ENCODE data around the gene BLOC1S1.

The BLOC1S1 gene

DNA sequence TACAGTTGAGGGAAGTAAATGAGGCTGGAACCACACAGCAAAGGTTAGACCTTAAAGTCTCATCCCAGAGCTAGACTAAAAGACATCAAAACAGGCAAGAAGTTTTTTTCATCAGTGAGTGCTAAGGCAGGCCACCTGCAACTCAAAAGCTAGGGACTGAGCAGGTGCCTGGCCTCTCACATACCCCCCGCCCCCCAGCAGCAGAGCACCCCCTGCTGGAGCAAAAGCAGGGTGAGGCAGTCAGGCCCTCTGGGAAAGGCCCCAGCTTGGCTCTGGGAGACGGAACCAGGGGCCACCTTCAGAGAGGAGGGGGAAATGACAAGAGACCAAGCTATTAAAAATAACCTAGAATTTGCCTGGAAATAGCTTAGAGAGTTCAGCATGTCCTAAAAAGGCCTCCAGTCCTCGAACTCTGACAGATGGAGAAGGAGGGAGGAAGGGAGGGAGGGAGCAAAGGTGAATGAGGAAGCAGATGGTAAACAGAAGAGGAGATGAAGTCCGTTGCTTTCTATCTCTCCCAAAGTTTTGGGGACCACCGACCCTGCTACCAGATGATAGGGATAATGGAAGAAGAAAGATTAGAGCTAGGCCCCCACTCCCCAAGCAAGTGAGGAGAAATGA lies 10.0 kb upstream of the BLOC1S1 start:
- TF ChIP-seq ZFX (IDR thresholded peaks at IDR 0.05; ENCODE audit: borderline replicate concordance) = no peak
- TF ChIP-seq, protein P1, sequence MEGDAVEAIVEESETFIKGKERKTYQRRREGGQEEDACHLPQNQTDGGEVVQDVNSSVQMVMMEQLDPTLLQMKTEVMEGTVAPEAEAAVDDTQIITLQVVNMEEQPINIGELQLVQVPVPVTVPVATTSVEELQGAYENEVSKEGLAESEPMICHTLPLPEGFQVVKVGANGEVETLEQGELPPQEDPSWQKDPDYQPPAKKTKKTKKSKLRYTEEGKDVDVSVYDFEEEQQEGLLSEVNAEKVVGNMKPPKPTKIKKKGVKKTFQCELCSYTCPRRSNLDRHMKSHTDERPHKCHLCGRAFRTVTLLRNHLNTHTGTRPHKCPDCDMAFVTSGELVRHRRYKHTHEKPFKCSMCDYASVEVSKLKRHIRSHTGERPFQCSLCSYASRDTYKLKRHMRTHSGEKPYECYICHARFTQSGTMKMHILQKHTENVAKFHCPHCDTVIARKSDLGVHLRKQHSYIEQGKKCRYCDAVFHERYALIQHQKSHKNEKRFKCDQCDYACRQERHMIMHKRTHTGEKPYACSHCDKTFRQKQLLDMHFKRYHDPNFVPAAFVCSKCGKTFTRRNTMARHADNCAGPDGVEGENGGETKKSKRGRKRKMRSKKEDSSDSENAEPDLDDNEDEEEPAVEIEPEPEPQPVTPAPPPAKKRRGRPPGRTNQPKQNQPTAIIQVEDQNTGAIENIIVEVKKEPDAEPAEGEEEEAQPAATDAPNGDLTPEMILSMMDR (IDR thresholded peaks at IDR 0.05) = peak; percentile 63
- no peak overlapping the region for H3K27ac ChIP-seq

DNA sequence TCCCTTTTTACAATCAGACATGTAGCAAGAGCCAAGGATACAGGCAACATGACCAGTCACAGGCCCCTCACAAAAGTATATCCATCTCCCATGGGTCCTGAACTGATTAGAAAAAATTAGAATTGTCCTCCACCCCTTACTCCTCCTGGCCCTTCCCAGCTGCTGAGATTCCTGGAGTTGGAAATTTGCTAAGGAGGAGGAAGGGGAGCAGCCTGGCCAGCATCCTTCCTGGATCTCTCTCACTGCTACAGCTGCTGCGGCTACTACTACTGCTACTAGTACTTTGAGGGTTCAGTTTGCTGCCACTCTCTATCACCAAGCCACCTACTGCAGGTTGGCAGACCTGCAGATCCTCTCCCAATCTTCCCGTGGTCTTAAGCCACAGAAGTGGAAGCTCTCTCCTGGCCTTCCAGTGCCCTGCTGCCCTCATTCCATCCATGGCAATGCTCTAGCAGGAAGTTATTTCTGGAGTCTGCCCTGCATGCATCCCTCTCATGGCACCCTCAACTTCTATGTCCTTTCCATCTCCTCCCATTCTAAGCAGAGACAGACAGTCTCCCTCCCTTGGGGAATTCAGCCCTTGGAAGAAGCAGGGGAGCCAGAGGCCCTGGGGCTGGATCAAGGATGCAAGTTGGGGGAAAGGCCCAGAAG lies 9.2 kb upstream of the BLOC1S1 start:
- TF ChIP-seq ZFX (IDR thresholded peaks at IDR 0.05; ENCODE audit: borderline replicate concordance) = no peak
- TF ChIP-seq, protein P1 (IDR thresholded peaks at IDR 0.05) = no peak
- no peak overlapping the region for H3K27ac ChIP-seq

DNA sequence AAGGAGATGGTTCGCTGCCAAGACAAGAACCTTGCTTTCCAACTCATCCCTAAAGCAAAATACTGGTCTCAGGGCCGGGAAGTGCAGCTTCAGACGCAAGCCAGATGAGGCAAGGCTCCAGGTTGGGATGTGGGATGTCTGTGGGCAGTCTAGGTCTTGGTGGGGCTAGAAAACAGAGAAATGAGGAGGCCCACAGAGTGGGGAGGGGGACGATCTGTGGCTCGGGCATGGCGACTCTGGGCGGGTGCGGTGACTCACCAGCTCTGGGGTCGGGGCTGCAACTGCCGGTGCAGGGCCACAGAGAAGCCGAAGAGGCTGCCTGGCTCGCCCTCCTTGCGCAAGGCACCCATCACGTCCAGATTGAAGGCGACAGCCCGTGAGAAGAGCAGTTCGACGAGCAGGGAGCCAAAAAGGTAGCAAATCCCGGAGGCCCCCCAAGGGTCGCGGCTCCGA lies 8.6 kb upstream of the BLOC1S1 start:
- no peak overlapping the region for H3K27ac ChIP-seq
- TF ChIP-seq, protein P1 (IDR thresholded peaks at IDR 0.05) = no peak
- TF ChIP-seq ZFX (IDR thresholded peaks at IDR 0.05; ENCODE audit: borderline replicate concordance) = no peak

DNA sequence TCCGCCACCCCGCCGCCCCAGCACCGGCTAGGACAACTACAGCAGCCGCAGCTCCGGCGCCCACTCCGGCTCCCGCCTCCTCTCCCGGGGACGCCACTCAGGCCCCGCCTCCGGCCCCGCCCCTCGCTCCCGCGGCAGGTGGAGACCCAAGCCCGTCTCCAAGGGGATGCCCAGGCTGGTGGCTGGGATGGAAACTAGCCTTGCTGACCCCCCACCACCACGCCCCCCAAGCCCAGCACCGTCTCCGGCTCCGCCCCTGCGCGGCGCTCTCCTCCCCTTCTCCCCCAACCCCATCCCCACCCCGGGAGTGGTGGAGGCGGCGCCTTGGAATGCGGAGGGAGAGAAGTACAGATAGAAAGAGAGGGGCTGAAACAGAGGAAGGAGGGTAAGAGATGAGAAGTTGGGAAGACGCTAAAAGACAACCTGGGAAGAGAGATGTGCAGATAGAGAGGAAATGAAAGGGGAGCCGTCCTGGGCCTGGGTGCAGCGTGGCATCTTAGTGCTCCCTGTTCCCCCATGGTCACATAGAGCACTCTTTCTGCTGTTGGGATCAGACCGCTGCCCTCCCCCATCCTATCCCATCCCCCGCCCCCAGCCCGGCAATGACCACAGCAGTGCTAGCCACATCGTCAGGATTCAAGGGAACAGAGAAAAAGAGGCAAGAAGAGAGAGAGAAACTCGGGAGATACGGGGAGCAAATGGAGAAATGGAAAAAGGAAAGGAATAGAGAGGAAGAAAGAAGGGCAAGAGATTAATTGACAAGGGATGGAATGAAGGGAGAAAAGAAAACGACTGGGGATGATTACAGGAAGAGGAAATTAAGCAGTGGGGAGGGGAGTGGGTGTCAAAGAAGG lies 7.8 kb upstream of the BLOC1S1 start, which contains the start of gene ITGA7:
Gene ITGA7, minus strand, starts transcription at position 64 of the 854 bp plus-strand sequence. CDS start 222 bp downstream, outside the sequence.
- TF ChIP-seq ZFX (IDR thresholded peaks at IDR 0.05; ENCODE audit: borderline replicate concordance) = no peak
- TF ChIP-seq, protein P1 (IDR thresholded peaks at IDR 0.05) = no peak
- no peak within 1 kb of the TSS for H3K27ac ChIP-seq

DNA sequence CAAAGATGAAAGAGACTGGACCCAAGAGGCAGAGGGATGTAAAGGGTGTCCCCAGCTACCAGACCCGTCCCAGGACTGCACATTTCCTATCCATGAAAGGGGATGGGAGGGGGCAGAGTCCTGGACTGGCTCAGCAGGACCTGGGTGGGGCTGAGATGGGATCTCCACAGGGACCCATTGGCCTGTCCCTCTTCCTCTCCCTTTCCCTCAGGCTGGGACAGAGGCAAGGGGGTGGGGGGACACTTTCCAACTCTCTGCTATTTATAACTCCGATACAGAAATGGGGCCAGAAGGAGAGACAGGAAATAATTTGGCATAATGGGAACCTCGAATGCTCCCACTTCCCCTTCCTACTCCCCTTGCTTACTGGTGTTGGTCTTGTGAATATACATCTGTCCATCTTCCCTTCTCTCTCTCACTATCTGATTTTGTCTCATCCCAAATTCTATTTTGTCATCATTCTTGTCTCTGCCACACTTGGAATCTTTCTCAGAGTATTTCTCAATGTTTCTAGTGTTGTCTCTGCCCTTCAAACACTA lies 7.1 kb upstream of the BLOC1S1 start:
- H3K27ac ChIP-seq = no peak overlapping the region
- TF ChIP-seq, protein P1 (IDR thresholded peaks at IDR 0.05) = no peak
- no peak for TF ChIP-seq ZFX (IDR thresholded peaks at IDR 0.05; ENCODE audit: borderline replicate concordance)

DNA sequence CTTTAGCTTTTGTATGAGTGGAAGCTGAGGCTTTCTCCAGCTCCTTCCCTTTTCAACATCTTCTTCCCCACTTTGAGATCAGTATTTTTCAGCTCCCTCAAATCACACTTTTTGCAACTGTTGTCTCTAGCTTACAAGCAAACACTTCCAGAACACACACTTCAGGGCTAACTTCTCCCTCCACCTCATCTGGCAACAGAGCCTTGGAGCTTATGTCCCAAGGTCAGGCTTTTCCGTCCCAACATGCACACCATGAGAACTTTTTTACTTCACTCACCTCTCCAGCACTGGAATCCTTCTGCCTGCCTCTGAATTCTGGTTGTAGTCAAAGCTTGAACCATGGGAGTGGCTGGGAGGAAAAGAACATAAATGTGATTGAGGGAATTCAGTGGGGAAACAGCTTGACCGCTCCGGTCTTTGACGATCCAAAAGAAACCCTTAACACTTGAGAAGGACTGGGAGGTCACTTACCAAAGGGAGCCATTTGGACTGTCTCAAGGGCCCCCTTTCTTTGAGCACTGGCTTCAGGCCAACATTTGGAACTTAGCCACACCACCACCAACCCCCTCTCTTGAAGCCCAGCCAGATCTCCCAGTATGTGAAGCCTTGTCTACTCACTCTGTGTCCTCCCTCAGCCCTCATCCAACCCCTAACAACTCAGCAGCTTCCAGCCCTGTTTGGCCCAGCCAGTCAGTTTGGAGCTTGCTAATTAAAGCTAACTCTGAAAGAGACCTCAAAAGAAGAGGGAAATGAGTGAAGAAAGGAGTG lies 3.9 kb upstream of the BLOC1S1 start:
- no peak overlapping the region for H3K27ac ChIP-seq
- TF ChIP-seq, protein P1 (IDR thresholded peaks at IDR 0.05) = no peak
- TF ChIP-seq ZFX (IDR thresholded peaks at IDR 0.05; ENCODE audit: borderline replicate concordance) = no peak
